GM15510 (cell line): ENCODE data around the gene PPP2R2C.

ENCODE experiments used
- POLR2A ChIP-seq: IDR thresholded peaks from 3 replicates; pipeline ENCODE4 v1.6.1; 2011; ENCODE audit warnings: borderline replicate concordance; ENCODE audit not compliant: insufficient read length; ENCODE audit errors: extremely low read depth

Gene PPP2R2C

DNA sequence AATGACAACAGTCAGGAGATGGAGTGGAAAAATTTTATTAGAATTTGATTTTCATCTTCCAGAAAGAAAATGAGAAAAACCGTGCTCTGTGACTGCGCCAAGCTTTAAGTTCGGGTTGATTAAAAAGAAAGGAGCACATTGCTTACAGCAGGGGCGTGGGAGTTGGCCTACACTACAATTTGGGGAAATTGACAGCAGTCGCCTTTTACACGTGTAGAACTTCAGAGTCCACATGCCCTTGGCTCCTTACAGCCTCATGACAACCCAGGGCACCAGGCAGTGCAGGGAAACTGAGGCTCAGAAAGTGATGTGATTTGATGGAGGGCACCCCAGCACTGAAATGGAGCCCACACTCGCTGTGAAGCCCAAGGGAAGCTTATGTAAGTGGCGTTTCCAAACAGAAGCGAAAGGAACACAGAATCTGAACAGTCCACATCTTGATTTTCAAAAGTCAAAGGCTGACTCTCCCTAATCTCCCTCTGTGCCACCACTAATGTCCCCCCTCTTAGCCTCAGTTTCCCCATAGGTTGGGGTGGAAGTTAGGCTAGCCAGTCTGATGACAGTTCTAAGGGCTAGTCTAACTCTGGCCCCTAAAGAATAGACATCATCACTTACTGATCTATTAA, 5.5 kb downstream of the PPP2R2C start:
- no peak for TF ChIP-seq POLR2A

DNA sequence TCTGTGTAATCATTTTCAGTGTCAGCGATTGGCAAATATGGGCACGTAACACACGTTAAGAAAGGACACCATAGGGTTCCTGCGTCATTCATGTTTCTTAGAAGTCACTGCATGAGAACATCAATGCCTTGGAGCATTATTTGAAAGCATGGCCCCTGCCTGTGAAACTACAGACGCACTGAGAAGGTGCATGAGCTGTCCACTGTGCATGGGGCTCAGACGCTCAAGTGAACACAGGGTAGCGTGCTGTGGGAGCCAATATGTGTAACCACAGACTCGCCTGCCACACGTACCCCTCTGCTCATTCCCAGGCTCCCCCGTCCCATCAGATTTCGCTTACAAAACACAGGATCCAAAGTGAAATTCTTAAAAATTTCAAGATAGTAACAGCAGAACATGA, 6.5 kb downstream of the PPP2R2C start:
- TF ChIP-seq POLR2A, result no peak

DNA sequence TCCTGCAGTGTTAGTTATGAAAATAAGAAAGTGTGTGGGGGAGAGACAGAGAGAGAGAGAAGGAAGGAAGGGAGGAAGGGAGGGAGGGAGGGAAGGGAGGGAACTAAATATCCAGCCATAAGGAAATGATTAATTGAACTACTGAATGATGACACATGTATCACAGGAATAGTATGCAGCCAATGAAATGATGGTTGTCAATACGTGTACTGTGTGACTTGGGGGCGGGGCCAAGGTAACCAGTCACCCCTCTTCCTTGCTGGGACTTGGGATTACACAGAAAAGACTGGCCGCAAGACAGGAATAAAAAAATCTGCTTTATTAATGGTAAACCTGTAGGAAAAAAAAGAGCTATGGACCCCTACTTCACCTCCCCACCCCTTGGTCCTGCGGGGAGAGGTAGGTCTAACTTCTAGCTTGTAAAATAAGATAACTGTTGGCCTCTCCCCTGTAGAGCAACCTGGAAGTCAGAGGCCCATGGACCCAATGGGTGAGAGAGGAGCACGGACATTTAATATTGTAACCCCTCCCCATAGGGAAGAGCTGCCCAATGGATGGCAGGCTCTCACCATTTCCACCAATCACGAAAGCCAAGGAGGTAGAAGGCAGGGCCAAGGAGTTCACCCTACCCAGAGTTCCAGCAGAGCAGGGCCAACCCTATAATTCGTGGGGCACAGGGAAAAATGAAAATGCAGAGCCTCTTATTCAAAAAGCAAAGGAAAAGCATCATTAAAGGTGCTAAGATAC, 7.4 kb downstream of the PPP2R2C start:
- no peak for TF ChIP-seq POLR2A

DNA sequence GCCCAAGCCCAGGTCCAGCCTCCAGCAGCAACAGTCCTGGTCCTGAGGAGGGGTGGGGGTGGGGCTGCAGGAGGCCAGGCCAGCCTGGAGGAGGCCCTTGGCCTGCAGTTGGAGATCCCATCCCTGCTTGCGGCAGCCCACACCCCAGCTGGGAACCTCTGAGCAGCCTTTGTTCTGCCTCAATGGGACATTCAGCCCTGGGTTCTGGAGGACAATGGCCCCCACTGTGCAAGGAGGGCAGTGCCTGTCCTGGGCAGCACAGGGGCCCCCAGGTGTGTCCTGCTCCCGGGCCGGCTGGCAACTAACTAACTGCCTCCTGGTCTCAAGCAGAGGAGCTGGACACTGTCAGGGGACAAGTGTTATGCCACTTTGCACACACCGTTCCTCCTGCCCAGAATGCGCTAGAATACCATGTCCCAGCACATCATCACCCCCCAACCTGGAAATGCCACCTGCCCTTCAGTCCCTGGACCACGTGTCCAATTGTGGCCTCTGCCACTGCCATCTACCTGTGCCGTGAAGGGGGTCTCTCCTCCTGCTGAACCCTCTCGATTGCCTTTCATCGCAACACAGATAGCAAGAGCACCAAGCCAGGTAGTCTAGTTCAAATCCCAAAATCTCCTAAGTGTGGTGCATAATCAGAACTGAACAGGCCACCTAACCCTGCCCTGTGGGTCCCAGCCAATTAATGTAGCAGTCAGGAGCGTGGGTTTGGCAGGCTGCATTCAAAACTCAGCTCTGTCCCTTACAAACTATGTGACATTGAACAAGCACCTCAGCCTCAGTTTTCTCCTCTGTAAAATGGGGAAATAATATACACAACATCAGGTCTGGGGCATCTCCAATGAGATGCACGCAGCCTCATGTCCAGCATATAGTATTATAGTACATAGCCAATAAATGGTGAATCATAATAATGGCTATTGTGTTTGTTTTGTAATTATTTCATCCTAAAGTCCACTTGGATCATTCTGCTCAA, 8.8 kb downstream of the PPP2R2C start:
- TF ChIP-seq POLR2A, result no peak

DNA sequence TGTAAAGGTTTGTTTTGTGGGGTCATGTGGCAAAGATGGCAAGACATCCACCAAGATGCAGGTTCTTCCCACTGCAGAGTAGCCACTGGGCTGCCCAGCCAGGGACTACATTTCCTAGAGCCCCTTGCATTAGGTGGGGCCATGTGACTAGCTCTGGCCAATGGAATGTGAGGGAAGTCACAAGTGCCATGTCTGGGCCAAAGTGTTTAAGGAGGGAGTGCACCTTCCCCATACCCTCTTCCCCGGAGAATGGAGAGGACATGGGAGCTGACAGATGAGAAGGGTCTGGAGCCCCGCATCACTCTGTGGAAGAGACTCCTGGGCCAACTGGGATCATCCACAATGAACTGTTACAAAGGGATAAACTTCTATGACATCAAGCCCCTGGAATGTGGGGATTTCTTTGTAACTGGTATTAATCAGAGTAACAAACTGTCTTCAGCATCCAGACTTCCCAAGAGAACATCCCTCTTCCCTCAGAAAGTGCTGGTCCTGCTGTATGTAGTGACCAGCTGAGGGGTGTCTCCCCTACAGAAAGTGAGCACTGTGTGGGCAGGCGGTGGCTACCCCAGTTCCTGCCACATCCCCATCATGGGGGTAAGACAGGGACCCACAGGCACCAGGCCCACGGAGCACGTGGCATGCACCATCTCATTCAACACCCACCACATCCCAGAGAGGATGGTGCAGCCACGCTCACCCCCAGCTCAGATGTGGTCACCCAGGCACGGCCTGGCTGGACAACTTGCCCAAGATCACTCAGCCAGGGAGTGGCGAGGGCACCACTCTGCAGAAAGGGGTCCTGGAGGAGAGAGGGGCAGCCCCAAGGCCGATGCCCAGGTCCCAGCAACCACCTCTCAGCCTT, 10.9 kb downstream of the PPP2R2C start:
- no peak for TF ChIP-seq POLR2A

DNA sequence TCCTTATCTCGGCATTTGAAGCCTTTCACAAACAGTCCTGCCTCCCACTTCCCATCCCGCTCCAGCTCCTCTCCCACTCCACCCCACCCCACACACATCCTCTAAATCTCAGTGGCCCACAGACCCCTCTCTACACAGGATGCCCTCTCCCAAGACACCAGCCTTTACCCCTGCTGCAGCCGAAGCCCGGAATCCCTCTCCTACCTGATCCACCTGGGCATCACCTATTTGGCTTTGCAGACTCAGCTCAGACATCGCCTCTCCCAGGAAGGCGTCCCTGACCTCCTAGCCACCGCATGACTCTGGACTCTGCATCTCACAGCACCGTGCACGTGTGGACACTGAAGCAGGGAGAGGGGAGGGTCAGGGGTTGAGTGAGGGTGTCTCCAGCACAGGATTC, 11.5 kb downstream of the PPP2R2C start:
- no peak for TF ChIP-seq POLR2A

DNA sequence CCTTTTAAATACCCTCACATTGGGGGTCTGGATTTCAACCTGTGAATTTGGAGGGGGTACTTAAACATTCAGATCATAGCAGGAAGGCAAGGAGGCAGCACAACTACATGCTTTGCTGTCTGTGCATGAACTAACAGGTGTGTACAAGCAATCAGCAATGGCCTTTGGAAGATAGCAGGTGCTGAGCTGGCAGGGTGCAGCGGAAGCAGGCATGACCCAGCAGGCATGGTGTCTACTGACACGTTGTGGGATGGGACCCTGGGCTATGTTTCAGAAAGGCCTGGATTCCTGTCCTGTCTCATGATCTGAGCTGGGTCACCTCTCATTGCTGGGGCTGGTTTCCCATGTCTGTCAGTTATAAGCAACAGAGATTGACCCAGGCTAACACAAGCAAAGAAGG, 13.9 kb downstream of the PPP2R2C start:
- no peak for TF ChIP-seq POLR2A

DNA sequence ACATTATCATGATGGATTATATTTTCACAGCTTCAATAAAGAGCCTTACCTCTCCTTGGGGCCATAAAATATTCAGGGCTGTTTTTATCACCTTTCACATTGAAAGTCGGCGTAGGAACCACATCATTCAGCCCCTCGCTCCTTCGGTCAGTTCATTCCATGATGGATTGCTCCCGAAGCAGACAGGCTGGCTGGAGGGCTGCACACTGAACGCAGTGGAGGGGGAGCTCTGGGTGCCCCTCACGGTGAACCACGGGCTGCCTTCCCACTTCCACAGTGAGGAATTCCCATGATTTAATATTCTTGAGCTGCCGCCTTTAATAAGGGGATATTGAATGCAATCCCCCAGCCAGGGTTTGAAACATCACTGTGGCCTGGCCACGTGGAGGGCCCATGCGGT, 16.0 kb downstream of the PPP2R2C start:
- no peak for TF ChIP-seq POLR2A

DNA sequence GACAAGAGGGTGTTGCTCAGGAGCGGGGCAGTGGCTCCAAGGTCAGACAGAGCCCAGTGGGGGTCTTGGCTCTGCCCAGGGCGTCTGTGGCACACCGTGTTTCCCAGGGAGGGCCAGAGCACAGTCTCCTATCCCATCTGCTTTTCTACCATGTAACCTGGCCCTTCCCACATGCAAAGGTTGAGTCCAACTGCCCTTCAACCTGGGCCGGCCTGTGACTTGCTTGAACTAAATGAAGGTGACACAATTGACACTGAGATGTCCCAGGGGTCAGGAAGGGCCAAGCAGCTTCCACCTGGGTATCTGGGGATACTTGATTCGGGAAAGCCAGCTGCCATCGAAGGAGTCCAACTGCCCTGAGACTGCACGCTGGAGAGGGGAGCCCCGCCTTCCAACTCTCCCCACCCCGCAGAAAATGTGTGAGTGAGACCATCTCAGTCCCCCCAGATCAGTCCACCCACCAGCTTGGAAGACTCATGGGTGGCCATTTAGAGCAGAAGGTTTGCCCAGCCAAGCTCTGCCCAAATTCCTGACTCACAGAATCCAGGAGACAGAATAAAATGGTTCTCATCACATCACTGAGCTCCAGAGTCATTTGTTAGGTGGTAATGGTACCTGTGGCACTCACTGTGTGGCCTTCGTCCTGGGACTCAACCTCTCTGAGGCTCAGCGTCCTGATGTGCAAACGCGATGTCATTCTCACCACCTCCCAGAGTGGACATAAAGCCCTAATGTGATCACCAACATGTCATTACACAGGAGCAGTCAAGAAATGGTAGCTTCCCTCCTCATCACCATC, 18.1 kb downstream of the PPP2R2C start:
- no peak for TF ChIP-seq POLR2A

DNA sequence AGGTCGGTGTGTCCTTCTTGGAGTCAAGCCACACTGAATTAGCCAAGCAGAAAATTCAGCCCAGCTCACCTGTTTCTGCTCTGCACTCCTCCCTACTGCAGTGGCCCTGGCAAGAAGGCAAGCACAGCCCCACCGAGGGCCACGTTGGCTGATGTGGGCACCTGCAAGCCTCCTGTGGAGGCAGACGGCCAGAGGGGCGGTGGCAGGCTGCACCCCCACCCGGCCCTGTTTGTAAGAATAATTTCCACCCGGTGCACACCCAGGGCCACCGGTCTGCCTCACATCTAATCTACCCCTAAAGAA, 18.8 kb downstream of the PPP2R2C start:
- TF ChIP-seq POLR2A, result no peak

DNA sequence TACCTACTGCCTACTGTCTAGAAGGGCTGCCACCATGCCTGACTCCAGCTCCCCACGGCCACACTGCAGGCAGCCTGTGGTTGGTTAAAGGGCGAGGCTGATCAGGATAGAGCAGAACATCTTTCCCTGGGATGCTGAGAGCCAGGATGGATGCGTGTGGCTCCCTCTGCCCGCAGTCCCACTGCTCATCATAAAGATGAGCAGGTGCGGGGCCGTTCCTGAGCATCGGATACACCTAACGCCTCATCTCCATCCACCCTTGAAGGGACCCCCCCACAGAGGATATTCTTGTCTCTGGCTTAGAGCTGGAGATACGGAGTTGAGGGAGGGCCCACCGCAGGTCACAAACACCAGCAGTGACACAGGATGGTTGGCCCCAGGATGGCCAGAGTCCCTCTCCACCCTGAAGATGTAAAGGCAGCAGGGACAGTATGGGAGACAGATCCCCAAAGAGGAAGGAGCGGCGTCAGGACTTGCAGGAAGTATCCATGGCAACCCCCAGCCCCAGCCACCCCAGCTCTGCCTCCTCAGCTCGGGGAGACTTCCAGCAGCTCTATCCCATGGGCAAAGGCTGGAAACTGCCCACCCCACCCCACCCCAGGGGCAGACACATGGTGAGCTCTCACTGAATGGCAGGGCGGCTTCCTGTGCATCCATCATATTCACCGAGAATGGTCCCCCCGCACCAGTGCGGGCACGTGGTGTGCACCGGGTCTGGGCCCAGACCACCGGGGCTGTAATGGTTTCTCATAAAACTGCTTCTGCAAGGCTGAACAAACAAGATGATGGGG, 19.3 kb downstream of the PPP2R2C start:
- TF ChIP-seq POLR2A, result no peak

DNA sequence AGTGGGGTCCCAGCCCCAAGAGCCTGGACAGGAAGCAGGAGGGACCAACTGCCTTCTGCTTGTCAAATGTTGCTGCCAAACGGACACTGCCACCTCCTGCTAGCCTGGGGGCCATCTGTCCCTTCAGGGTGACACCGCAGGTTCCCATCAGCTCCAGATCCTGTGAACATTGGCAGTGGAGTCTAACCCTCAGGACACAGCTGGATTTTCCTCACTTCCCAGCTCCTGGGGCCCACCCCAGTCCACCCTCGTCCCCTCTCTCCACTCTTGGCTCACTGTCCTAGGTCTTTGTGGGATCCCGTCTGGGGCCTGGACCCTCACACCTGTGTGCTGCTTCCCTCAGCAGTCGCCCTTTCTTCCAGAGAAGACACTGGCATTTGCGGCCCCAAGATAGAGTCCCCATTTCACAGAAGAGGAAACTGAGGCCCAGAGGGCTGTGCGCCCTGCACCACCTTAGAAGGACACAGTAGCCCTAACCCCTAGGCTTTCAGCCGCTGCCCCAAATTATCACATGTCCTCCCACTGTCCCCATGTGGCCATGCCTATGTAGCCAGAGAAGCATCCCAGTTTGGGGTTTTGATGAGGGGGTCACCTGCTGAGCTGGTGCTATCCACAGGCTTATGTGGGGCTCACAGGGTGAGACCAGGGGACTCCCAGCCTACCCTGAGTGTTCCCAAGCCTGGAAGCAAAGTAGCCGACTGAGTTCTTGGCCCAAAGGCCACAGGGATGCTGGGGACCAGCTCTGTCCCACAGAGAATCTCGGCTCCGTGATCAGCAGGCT, 20.1 kb downstream of the PPP2R2C start:
- TF ChIP-seq POLR2A, result no peak
